Omental fat pad (tissue), 4 donors: ENCODE measurements around the gene NFE2. TPM values are rescaled to one million over a fixed set of nuclear protein-coding genes. Genes with fewer than 3 reads are reported as not detected.

Source experiments
- ATAC-seq: fragments of 150-250 bp; one replicate; pipeline ENCODE4 v1.9.1; 2016; ENCODE audit warnings: mild to moderate bottlenecking, moderate library complexity; ENCODE audit not compliant: low FRiP score
- DNase-seq: peaks from one replicate; pipeline ENCODE4 v3.0.0-alpha.2; 2019; ENCODE audit warnings: low spot score
- CTCF ChIP-seq, 3 donors: fragments of 450-650 bp; IDR thresholded peaks; one replicate each; pipeline ENCODE4 v1.5.1; 2016 to 2017; ENCODE audit warnings: antibody characterized with exemption in 3 of 3, mild to moderate bottlenecking in 3 of 3, moderate library complexity in 2 of 3
- total RNA-seq, 4 donors: library from RNA; depleted of rRNA; stranded (reverse); fragments of >200 nt; gene quantifications; one replicate each; pipeline ENCODE4 v1.1.0, GENCODE V29; 2016

Gene NFE2
- total RNA-seq: 10 to 100 TPM in 1 of 4 donors, 1 to 10 TPM in 2, under 1 TPM in 1; 0.72 to 16.9 (median 2.1) TPM

- DNase-seq (peak; percentile 52), ATAC-seq (peak; percentile 65)
- no peak for TF ChIP-seq CTCF (IDR thresholded peaks at IDR 0.05)
Measured at GRCh38 chr12:54300732-54301427, at the start of gene NFE2. NFE2 (minus strand) TSS chr12:54301015; CDS start chr12:54295248, 5,767 bp downstream.

DNA sequence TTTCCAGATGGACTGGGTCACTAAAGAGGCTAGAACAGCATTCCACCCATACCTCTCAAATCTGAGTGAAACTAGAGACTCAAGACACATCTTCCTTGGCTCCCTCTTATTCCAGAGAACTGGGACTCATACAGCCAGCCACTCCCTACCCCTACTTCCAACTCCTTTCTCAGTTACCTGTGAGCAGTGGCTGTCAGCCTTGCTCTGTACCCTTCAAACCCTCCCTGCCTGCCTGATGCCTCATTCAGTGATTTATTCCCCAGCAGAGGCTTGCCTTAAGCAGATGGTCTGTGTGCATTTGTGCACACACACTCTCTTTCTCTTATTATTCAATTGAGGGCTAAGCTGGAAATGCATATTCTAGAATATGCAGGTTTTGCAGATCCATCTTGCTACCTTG lies 48.9 kb upstream of the NFE2 start:
- no peak for TF ChIP-seq CTCF (IDR thresholded peaks at IDR 0.05)
- no peak for ATAC-seq
- DNase-seq: no peak

DNA sequence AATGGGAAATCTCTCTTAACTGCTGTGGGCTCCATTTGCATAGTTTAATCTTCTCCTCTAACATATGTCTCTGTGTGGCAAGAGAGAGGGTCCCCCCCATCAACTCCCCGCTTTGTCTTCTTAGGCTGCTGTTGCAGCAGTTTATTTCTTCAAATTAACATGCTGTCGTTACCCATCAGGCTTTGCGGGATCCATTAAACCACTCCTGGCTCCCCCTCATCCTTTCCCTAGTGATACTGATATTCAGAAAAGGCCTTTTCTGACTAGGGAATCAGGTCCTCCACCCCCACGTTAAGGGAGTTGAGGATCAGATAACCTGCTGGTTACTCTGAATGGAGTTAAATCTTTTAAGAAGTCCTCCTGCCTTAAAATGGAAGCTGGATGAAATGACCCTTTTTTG lies 48.2 kb upstream of the NFE2 start:
- TF ChIP-seq CTCF (IDR thresholded peaks at IDR 0.05): no peak
- DNase-seq (no peak), ATAC-seq (no peak)

DNA sequence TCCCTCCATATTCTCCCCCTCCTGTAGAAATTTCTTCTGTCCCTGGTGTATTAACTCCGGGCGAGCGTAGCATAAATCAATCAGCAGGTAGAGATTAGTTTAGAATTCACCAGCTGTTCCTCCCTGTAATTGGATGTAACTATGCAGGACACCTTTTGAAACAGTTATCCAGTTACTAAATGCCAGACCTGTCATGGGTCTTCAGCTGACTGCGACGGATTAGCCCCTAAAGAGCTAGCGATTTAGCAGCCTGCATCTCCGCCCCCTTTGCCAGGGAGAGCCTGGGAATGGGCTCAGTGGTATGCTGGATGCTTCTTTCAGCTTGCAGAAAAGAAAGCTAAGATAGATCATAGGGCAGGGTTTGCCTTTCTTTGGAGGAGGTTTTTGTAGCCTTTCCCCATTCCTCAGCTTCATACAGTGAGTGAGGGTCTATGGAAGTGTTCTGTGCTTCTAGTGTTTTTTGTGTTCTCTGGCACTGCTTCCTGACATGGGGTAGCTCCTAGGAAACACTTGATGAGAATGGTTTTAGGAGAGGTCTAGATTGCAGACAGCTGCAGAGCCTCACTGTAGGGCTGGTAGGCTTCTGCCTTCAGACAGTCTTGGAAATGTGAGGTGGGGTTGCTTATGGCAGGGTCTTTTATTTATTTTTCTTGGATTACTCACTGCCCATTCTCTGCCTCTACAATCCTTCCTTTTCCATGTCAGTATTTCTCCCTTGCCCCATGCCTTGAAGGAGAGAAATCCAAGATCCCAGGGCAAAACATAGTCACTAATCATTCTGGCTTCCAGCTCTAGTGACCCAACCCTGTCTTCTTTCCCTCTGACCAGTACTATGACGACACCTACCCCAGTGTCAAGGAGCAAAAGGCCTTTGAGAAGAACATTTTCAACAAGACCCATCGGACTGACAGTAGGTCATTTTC lies 40.8 kb upstream of the NFE2 start:
- TF ChIP-seq CTCF (IDR thresholded peaks at IDR 0.05): no peak
- no peak for ATAC-seq
- DNase-seq: no peak

DNA sequence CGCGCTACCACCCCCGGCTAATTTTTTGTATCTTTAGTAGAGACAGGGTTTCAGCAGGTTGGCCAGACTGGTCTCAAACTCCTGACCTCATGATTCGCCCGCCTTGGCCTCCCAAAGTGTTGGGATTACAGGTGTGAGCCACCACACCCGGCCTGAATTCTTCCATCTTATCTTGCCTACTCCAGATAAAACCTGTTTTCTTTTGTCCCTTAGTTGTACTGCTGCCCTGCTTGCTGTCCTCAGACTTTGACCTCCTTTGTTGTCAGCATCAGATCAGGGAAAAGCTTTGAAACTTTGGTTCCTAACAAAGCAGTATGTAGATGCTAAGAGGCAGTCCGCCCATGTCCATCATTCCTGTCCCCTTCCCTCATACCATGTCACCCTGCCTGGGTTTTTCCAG lies 40.0 kb upstream of the NFE2 start:
- DNase-seq (no peak), ATAC-seq (no peak)
- TF ChIP-seq CTCF (IDR thresholded peaks at IDR 0.05): no peak

GRCh38 chr12:54338698-54339296 lies 38.0 kb upstream of the NFE2 start:
- DNase-seq (no peak), ATAC-seq (peak; percentile 30)
- TF ChIP-seq CTCF (IDR thresholded peaks at IDR 0.05): no peak
